T-cell (primary cell): ENCODE data around the gene PNPO. TPM values are rescaled to one million over a fixed set of nuclear protein-coding genes. Genes with fewer than 3 reads are reported as not detected.

Source experiments
- ATAC-seq, 4 experiments: fragments of 200-7000 bp in 3 of 4; fragments of 150-1000 bp in 1 of 4; cut with Tn5 transposase; replicated peaks in 1 of 4; 1 replicate in 3 of 4; 2 replicates in 1 of 4; pipeline ENCODE4 v1.10.0; 2021; ENCODE audit warnings: moderate library complexity in 3 of 4, mild to moderate bottlenecking in 2 of 4, moderate number of reproducible peaks in 1 of 4
- CTCF ChIA-PET, 2 donors: fragments of 300-600 bp; sonication (Branson Sonifier 250); formaldehyde crosslinking; loops; one replicate each; lab custom pipeline; 2022; ENCODE audit warnings: antibody characterized with exemption in 2 of 2; lab: Charles Lee
- POLR2A ChIA-PET, 2 donors: fragments of 300-600 bp; sonication (Branson Sonifier 250); formaldehyde crosslinking; loops; one replicate each; lab custom pipeline; 2022; ENCODE audit warnings: antibody characterized with exemption in 2 of 2; lab: Charles Lee
- DNase-seq, 35 experiments: peaks; one replicate each; pipeline versions ENCODE4 v3.0.0 to v3.0.0-alpha.2; 2013 to 2023
- H3K27ac ChIP-seq: one replicate; pipeline ENCODE4 v1.5.1; 2013; ENCODE audit warnings: low read length
- H3K27me3 ChIP-seq, 2 experiments: replicated peaks in 1 of 2; 1 replicate in 1 of 2; 2 replicates in 1 of 2; pipeline versions ENCODE4 v1.6.1 to v1.7.0; 2013; ENCODE audit warnings: low read length in 1 of 2, mixed read lengths in 1 of 2; ENCODE audit not compliant: control insufficient read depth in 2 of 2, insufficient read depth in 2 of 2; ENCODE audit errors: extremely low read depth in 1 of 2
- H3K36me3 ChIP-seq, 2 donors: 1 replicate in 1 of 2; 2 replicates in 1 of 2; pipeline versions ENCODE4 v1.6.1 to v1.7.0; 2013; ENCODE audit warnings: low read length in 1 of 2; ENCODE audit not compliant: control insufficient read depth in 2 of 2, insufficient read depth in 1 of 2; ENCODE audit errors: extremely low read depth in 1 of 2
- H3K4me1 ChIP-seq, 2 experiments: 1 replicate in 1 of 2; 2 replicates in 1 of 2; pipeline versions ENCODE4 v1.6.1 to v1.7.0; 2013; ENCODE audit warnings: low read length in 2 of 2, mixed read lengths in 1 of 2; ENCODE audit not compliant: insufficient read depth in 2 of 2, control insufficient read depth in 1 of 2; ENCODE audit errors: extremely low read depth in 1 of 2
- H3K4me3 ChIP-seq, 2 donors: 1 replicate in 1 of 2; 2 replicates in 1 of 2; pipeline versions ENCODE4 v1.5.1 to v1.7.0; 2013; ENCODE audit warnings: mild to moderate bottlenecking in 2 of 2, low read length in 1 of 2, moderate library complexity in 1 of 2; ENCODE audit not compliant: control insufficient read depth in 1 of 2; ENCODE audit errors: extremely low read depth in 1 of 2
- H3K9me3 ChIP-seq: 2 replicates; pipeline ENCODE4 v1.7.0; 2013
- H3K27ac Mint-ChIP-seq, 2 donors: one replicate each; pipeline ENCODE4 v1.8.0; 2020 to 2021; ENCODE audit warnings: mild to moderate bottlenecking in 2 of 2, mixed read lengths in 2 of 2
- H3K27me3 Mint-ChIP-seq, 2 donors: one replicate each; pipeline ENCODE4 v1.8.0; 2021 to 2022; ENCODE audit warnings: mixed read lengths in 2 of 2
- H3K36me3 Mint-ChIP-seq: one replicate; pipeline ENCODE4 v1.8.0; 2021; ENCODE audit warnings: mixed read lengths
- H3K4me1 Mint-ChIP-seq, 3 donors: one replicate each; pipeline ENCODE4 v1.8.0; 2020 to 2022; ENCODE audit warnings: mixed read lengths in 3 of 3, mild to moderate bottlenecking in 1 of 3
- H3K4me3 Mint-ChIP-seq, 3 donors: one replicate each; pipeline ENCODE4 v1.8.0; 2020 to 2022; ENCODE audit warnings: mild to moderate bottlenecking in 3 of 3, mixed read lengths in 3 of 3, moderate library complexity in 3 of 3
- H3K9me3 Mint-ChIP-seq, 3 donors: one replicate each; pipeline ENCODE4 v1.8.0; 2020 to 2022; ENCODE audit warnings: mixed read lengths in 3 of 3
- WGBS: methylation state at CpG from one replicate; pipeline ENCODE4 v1.1.5; 2013; ENCODE audit warnings: missing lambda C conversion rate; ENCODE audit not compliant: insufficient coverage; 5-methylcytosine and 5-hydroxymethylcytosine counted together
- total RNA-seq, 35 experiments: library from RNA in 6 of 35; stranded (reverse) in 6 of 35; fragments of 120-200 nt in 1 of 35; gene quantifications; one replicate each; pipeline versions ENCODE4 v1.2.1 to v1.2.4 and lab custom pipeline; 2013 to 2026

The PNPO gene
- total RNA-seq, 5 donors from 2014 or later (not counting 1 experiment from before 2014, with no cell fraction given): 10.3 to 18.5 (median 15.7) TPM

- Histone ChIP-seq H3K4me1 (peaks cover 0 to 3% of the 10 kb centered on the region in 2 experiments), H3K4me3 (no peak overlapping the region), H3K36me3 (no peaks in the 10 kb centered on the region), H3K27ac (no peak overlapping the region), H3K9me3 (no peaks in the 10 kb centered on the region), H3K27me3 (peaks cover 0 to 7% of the 10 kb centered on the region in 2 experiments)
- ATAC-seq (no peak), DNase-seq (no peak)
- WGBS: no CpG with 5 or more reads among the region's 5 CpGs
- Mint-ChIP-seq H3K27me3 (no peaks in the 10 kb centered on the region), H3K36me3 (no peaks in the 10 kb centered on the region), H3K9me3 (no peaks in the 10 kb centered on the region), H3K4me3 (no peak overlapping the region), H3K4me1 (peaks cover 3 to 4% (median 4%) of the 10 kb centered on the region in 3 donors), H3K27ac (no peak overlapping the region)
- POLR2A ChIA-PET: interaction anchor here (0.5 to 0.6 kb wide), 2 partner anchors 116 to 455 kb away, joined by 3 read pairs; no protein-coding TSS in a partner anchor
- CTCF ChIA-PET: interaction anchor here in 1 of 2 donors (1.0 kb wide), 1 partner anchor 16 kb away, joined by 3 read pairs; no protein-coding TSS in a partner anchor
Measured at GRCh38 chr17:47964856-47965255, 23.5 kb downstream of the PNPO start.

- H3K27ac Mint-ChIP-seq: no peak overlapping the region
- H3K27me3 ChIP-seq: peaks cover 0 to 7% of the 10 kb centered on the region in 2 experiments
- no peak overlapping the region for H3K4me3 Mint-ChIP-seq
- H3K4me1 ChIP-seq: peaks cover 2 to 11% of the 10 kb centered on the region in 2 experiments
- no peak overlapping the region for H3K27ac ChIP-seq
- no CpG with 5 or more reads among the region's 1 CpG for WGBS
- ATAC-seq (no peak), DNase-seq (no peak)
- H3K9me3 ChIP-seq: no peaks in the 10 kb centered on the region
- POLR2A ChIA-PET: no interaction called here
- no peaks in the 10 kb centered on the region for H3K27me3 Mint-ChIP-seq
- no peaks in the 10 kb centered on the region for H3K9me3 Mint-ChIP-seq
- H3K36me3 Mint-ChIP-seq: no peaks in the 10 kb centered on the region
- CTCF ChIA-PET: interaction anchor here in 1 of 2 donors (1.0 kb wide), 1 partner anchor 17 kb away, joined by 3 read pairs; no protein-coding TSS in a partner anchor
- H3K4me3 ChIP-seq: no peak overlapping the region
- no peaks in the 10 kb centered on the region for H3K36me3 ChIP-seq
- H3K4me1 Mint-ChIP-seq: peaks cover 14 to 17% (median 15%) of the 10 kb centered on the region in 3 donors
Measured at GRCh38 chr17:47966079-47966519, 24.7 kb downstream of the PNPO start.

- H3K27ac ChIP-seq: no peak overlapping the region
- Mint-ChIP-seq H3K27me3 (no peaks in the 10 kb centered on the region), H3K36me3 (no peaks in the 10 kb centered on the region), H3K4me1 (peaks cover 28 to 30% (median 28%) of the 10 kb centered on the region in 3 donors), H3K9me3 (no peaks in the 10 kb centered on the region), H3K27ac (no peak overlapping the region), H3K4me3 (no peak overlapping the region)
- DNase-seq: no peak
- no peak overlapping the region for H3K4me3 ChIP-seq
- no peak for ATAC-seq
- ChIA-PET POLR2A (no interaction called here), CTCF (interaction anchor here in 1 of 2 donors (0.7 to 1.3 kb wide), 2 partner anchors 12 to 21 kb away, joined by 3 to 6 read pairs; no protein-coding TSS in a partner anchor)
- H3K4me1 ChIP-seq: peaks cover 2 to 25% of the 10 kb centered on the region in 2 experiments
- H3K9me3 ChIP-seq: no peaks in the 10 kb centered on the region
- no peaks in the 10 kb centered on the region for H3K36me3 ChIP-seq
- H3K27me3 ChIP-seq: peaks cover 0 to 7% of the 10 kb centered on the region in 2 experiments
- 75% methylated on average over 4 of the region's 5 CpGs for WGBS
Measured at GRCh38 chr17:47967607-47968252, 26.4 kb downstream of the PNPO start.

GRCh38 chr17:47968836-47969235 lies 27.5 kb downstream of the PNPO start:
- H3K27me3 Mint-ChIP-seq: no peaks in the 10 kb centered on the region
- no peak overlapping the region for H3K4me3 ChIP-seq
- POLR2A ChIA-PET: no interaction called here
- ATAC-seq (no peak), DNase-seq (no peak)
- no peaks in the 10 kb centered on the region for H3K9me3 Mint-ChIP-seq
- H3K4me1 Mint-ChIP-seq: peaks cover 28 to 36% (median 32%) of the 10 kb centered on the region in 3 donors
- 69% methylated on average over 2 of the region's 5 CpGs for WGBS
- H3K36me3 ChIP-seq: peaks cover 2 to 4% of the 10 kb centered on the region in 2 donors
- peaks cover 0 to 7% of the 10 kb centered on the region in 2 experiments for H3K27me3 ChIP-seq
- no peak overlapping the region for H3K27ac Mint-ChIP-seq
- peaks cover 2 to 25% of the 10 kb centered on the region in 2 experiments for H3K4me1 ChIP-seq
- H3K9me3 ChIP-seq: no peaks in the 10 kb centered on the region
- no peak overlapping the region for H3K4me3 Mint-ChIP-seq
- CTCF ChIA-PET: interaction anchor here (0.6 to 2.7 kb wide), 4 partner anchors 18 to 26 kb away, joined by 4 to 59 read pairs (median 8); partner anchors contain the start of gene PNPO (in 1 of the 2)
- peaks cover 5% of the 10 kb centered on the region for H3K36me3 Mint-ChIP-seq
- H3K27ac ChIP-seq: no peak overlapping the region

GRCh38 chr17:47969930-47970724 lies 28.8 kb downstream of the PNPO start:
- Histone ChIP-seq H3K27ac (peak overlapping the region; percentile 16), H3K9me3 (no peaks in the 10 kb centered on the region), H3K4me3 (peak overlapping the region; percentile 54 to 63), H3K27me3 (peaks cover 0 to 7% of the 10 kb centered on the region in 2 experiments), H3K36me3 (peaks cover 3 to 15% of the 10 kb centered on the region in 2 donors), H3K4me1 (peaks cover 2 to 25% of the 10 kb centered on the region in 2 experiments)
- Mint-ChIP-seq H3K4me1 (peaks cover 28 to 36% (median 32%) of the 10 kb centered on the region in 3 donors), H3K27me3 (no peaks in the 10 kb centered on the region), H3K9me3 (no peaks in the 10 kb centered on the region), H3K27ac (peak overlapping the region; percentile 77), H3K36me3 (peaks cover 15% of the 10 kb centered on the region), H3K4me3 (peak overlapping the region; percentile 95 to 99 (median 96))
- no peak for DNase-seq
- 60% methylated on average over 13 of the region's 15 CpGs for WGBS
- ChIA-PET POLR2A (interaction anchor here (0.5 to 1.2 kb wide), 4 partner anchors 23 to 83 kb away, joined by 3 to 5 read pairs (median 4); no protein-coding TSS in a partner anchor), CTCF (interaction anchor here (0.5 to 3.1 kb wide), 18 partner anchors 9 to 1258 kb away, joined by 3 to 59 read pairs (median 4); partner anchors contain the start of genes KPNB1 (in 1 of the 2), PNPO (in 1 of the 2), SCRN2 (in 1 of the 2) and SNX11 (in 1 of the 2))
- no peak for ATAC-seq
